Measurements from ENCODE around the gene SAP30L.

The SAP30L gene

GRCh38 chr5:154405078-154405792, 40.6 kb upstream of the SAP30L start:
- Histone ChIP-seq H3K36me3 (ENCODE audit: control insufficient read depth in 5 of 5, insufficient read depth in 5 of 5, low read length in 5 of 5) (peaks cover 0 to 12% (median 7%) of the 10 kb centered on the region in 5 donors), H3K27me3 (ENCODE audit: control insufficient read depth in 5 of 5, insufficient read depth in 4 of 5, low read length in 5 of 5) (no peaks in the 10 kb centered on the region), H3K4me1 (ENCODE audit: control insufficient read depth in 5 of 5, insufficient read depth in 5 of 5, low read length in 5 of 5) (peaks cover 0 to 11% (median 8%) of the 10 kb centered on the region in 5 donors), H3K9ac (ENCODE audit: low read length in 5 of 5) (peak overlapping the region in 4 of 5 donors; percentile 11 to 66 (median 44)), H3K27ac (ENCODE audit: low read depth, low read length) (no peak overlapping the region), H3K9me3 (ENCODE audit: control insufficient read depth in 5 of 5, low read length in 5 of 5) (no peaks in the 10 kb centered on the region), H3K4me3 (ENCODE audit: low read depth in 1 of 5, low read length in 5 of 5) (peak overlapping the region in 4 of 5 donors; percentile 45 to 65 (median 52))

- Histone ChIP-seq H3K27ac (ENCODE audit: low read depth, low read length) (no peak overlapping the region), H3K9ac (ENCODE audit: low read length in 5 of 5) (no peak overlapping the region), H3K4me1 (ENCODE audit: control insufficient read depth in 5 of 5, insufficient read depth in 5 of 5, low read length in 5 of 5) (peaks cover 0 to 11% (median 8%) of the 10 kb centered on the region in 5 donors), H3K9me3 (ENCODE audit: control insufficient read depth in 5 of 5, low read length in 5 of 5) (no peaks in the 10 kb centered on the region), H3K36me3 (ENCODE audit: control insufficient read depth in 5 of 5, insufficient read depth in 5 of 5, low read length in 5 of 5) (peaks cover 0 to 22% (median 15%) of the 10 kb centered on the region in 5 donors), H3K27me3 (ENCODE audit: control insufficient read depth in 5 of 5, insufficient read depth in 4 of 5, low read length in 5 of 5) (no peaks in the 10 kb centered on the region), H3K4me3 (ENCODE audit: low read depth in 1 of 5, low read length in 5 of 5) (no peak overlapping the region)
These were observed 39.6 kb upstream of the SAP30L start for GRCh38 chr5:154406231-154406630.

- H3K9me3 ChIP-seq (ENCODE audit: control insufficient read depth in 5 of 5, low read length in 5 of 5) = no peaks in the 10 kb centered on the region
- H3K4me3 ChIP-seq (ENCODE audit: low read depth in 1 of 5, low read length in 5 of 5) = no peak overlapping the region
- H3K9ac ChIP-seq (ENCODE audit: low read length in 5 of 5) = no peak overlapping the region
These were observed 39.0 kb upstream of the SAP30L start for GRCh38 chr5:154406826-154407225.

GRCh38 chr5:154408811-154409210, 37.0 kb upstream of the SAP30L start:
- Histone ChIP-seq H3K36me3 (ENCODE audit: control insufficient read depth in 5 of 5, insufficient read depth in 5 of 5, low read length in 5 of 5) (peaks cover 0 to 37% (median 27%) of the 10 kb centered on the region in 5 donors), H3K27me3 (ENCODE audit: control insufficient read depth in 5 of 5, insufficient read depth in 4 of 5, low read length in 5 of 5) (no peaks in the 10 kb centered on the region), H3K27ac (ENCODE audit: low read depth, low read length) (no peak overlapping the region), H3K4me1 (ENCODE audit: control insufficient read depth in 5 of 5, insufficient read depth in 5 of 5, low read length in 5 of 5) (peaks cover 0 to 11% (median 8%) of the 10 kb centered on the region in 5 donors), H3K9me3 (ENCODE audit: control insufficient read depth in 5 of 5, low read length in 5 of 5) (no peaks in the 10 kb centered on the region), H3K4me3 (ENCODE audit: low read depth in 1 of 5, low read length in 5 of 5) (no peak overlapping the region), H3K9ac (ENCODE audit: low read length in 5 of 5) (no peak overlapping the region)

More at GRCh38 chr5:154406826-154407225, 39.0 kb upstream of the SAP30L start:
- H3K27me3 ChIP-seq (ENCODE audit: control insufficient read depth in 5 of 5, insufficient read depth in 4 of 5, low read length in 5 of 5) = no peaks in the 10 kb centered on the region
- no peak overlapping the region for H3K27ac ChIP-seq (ENCODE audit: low read depth, low read length)
- peaks cover 0 to 11% (median 8%) of the 10 kb centered on the region in 5 donors for H3K4me1 ChIP-seq (ENCODE audit: control insufficient read depth in 5 of 5, insufficient read depth in 5 of 5, low read length in 5 of 5)
- peaks cover 0 to 25% (median 19%) of the 10 kb centered on the region in 5 donors for H3K36me3 ChIP-seq (ENCODE audit: control insufficient read depth in 5 of 5, insufficient read depth in 5 of 5, low read length in 5 of 5)

- no peak overlapping the region for H3K27ac ChIP-seq (ENCODE audit: low read depth, low read length)
- H3K9ac ChIP-seq (ENCODE audit: low read length in 5 of 5) = no peak overlapping the region
- no peaks in the 10 kb centered on the region for H3K27me3 ChIP-seq (ENCODE audit: control insufficient read depth in 5 of 5, insufficient read depth in 4 of 5, low read length in 5 of 5)
- no peak overlapping the region for H3K4me3 ChIP-seq (ENCODE audit: low read depth in 1 of 5, low read length in 5 of 5)
- no peaks in the 10 kb centered on the region for H3K9me3 ChIP-seq (ENCODE audit: control insufficient read depth in 5 of 5, low read length in 5 of 5)
- peaks cover 0 to 11% (median 8%) of the 10 kb centered on the region in 5 donors for H3K4me1 ChIP-seq (ENCODE audit: control insufficient read depth in 5 of 5, insufficient read depth in 5 of 5, low read length in 5 of 5)
- H3K36me3 ChIP-seq (ENCODE audit: control insufficient read depth in 5 of 5, insufficient read depth in 5 of 5, low read length in 5 of 5) = peaks cover 0 to 37% (median 27%) of the 10 kb centered on the region in 5 donors
These were observed 36.5 kb upstream of the SAP30L start for GRCh38 chr5:154409230-154409840.

- no peak overlapping the region for H3K27ac ChIP-seq (ENCODE audit: low read depth, low read length)
- no peaks in the 10 kb centered on the region for H3K27me3 ChIP-seq (ENCODE audit: control insufficient read depth in 5 of 5, insufficient read depth in 4 of 5, low read length in 5 of 5)
- H3K9me3 ChIP-seq (ENCODE audit: control insufficient read depth in 5 of 5, low read length in 5 of 5) = no peaks in the 10 kb centered on the region
- no peak overlapping the region for H3K4me3 ChIP-seq (ENCODE audit: low read depth in 1 of 5, low read length in 5 of 5)
- no peak overlapping the region for H3K9ac ChIP-seq (ENCODE audit: low read length in 5 of 5)
- H3K36me3 ChIP-seq (ENCODE audit: control insufficient read depth in 5 of 5, insufficient read depth in 5 of 5, low read length in 5 of 5) = peaks cover 0 to 37% (median 27%) of the 10 kb centered on the region in 5 donors
- peaks cover 0 to 7% (median 5%) of the 10 kb centered on the region in 5 donors for H3K4me1 ChIP-seq (ENCODE audit: control insufficient read depth in 5 of 5, insufficient read depth in 5 of 5, low read length in 5 of 5)
These were observed 35.8 kb upstream of the SAP30L start for GRCh38 chr5:154410008-154410407.

- no peaks in the 10 kb centered on the region for H3K9me3 ChIP-seq (ENCODE audit: control insufficient read depth in 5 of 5, low read length in 5 of 5)
- H3K27me3 ChIP-seq (ENCODE audit: control insufficient read depth in 5 of 5, insufficient read depth in 4 of 5, low read length in 5 of 5) = no peaks in the 10 kb centered on the region
- H3K4me3 ChIP-seq (ENCODE audit: low read depth in 1 of 5, low read length in 5 of 5) = no peak overlapping the region
- H3K36me3 ChIP-seq (ENCODE audit: control insufficient read depth in 5 of 5, insufficient read depth in 5 of 5, low read length in 5 of 5) = peaks cover 0 to 39% (median 28%) of the 10 kb centered on the region in 5 donors
- H3K9ac ChIP-seq (ENCODE audit: low read length in 5 of 5) = no peak overlapping the region
- H3K4me1 ChIP-seq (ENCODE audit: control insufficient read depth in 5 of 5, insufficient read depth in 5 of 5, low read length in 5 of 5) = no peaks in the 10 kb centered on the region
- H3K27ac ChIP-seq (ENCODE audit: low read depth, low read length) = no peak overlapping the region
These were observed 35.0 kb upstream of the SAP30L start for GRCh38 chr5:154410786-154411185.

- no peaks in the 10 kb centered on the region for H3K27me3 ChIP-seq (ENCODE audit: control insufficient read depth in 5 of 5, insufficient read depth in 4 of 5, low read length in 5 of 5)
- H3K9me3 ChIP-seq (ENCODE audit: control insufficient read depth in 5 of 5, low read length in 5 of 5) = no peaks in the 10 kb centered on the region
- H3K4me1 ChIP-seq (ENCODE audit: control insufficient read depth in 5 of 5, insufficient read depth in 5 of 5, low read length in 5 of 5) = no peaks in the 10 kb centered on the region
- H3K4me3 ChIP-seq (ENCODE audit: low read depth in 1 of 5, low read length in 5 of 5) = no peak overlapping the region
- no peak overlapping the region for H3K9ac ChIP-seq (ENCODE audit: low read length in 5 of 5)
- peaks cover 0 to 42% (median 30%) of the 10 kb centered on the region in 5 donors for H3K36me3 ChIP-seq (ENCODE audit: control insufficient read depth in 5 of 5, insufficient read depth in 5 of 5, low read length in 5 of 5)
- no peak overlapping the region for H3K27ac ChIP-seq (ENCODE audit: low read depth, low read length)
These were observed 34.5 kb upstream of the SAP30L start for GRCh38 chr5:154411338-154411737.

- Histone ChIP-seq H3K27me3 (ENCODE audit: control insufficient read depth in 5 of 5, insufficient read depth in 4 of 5, low read length in 5 of 5) (no peaks in the 10 kb centered on the region), H3K4me1 (ENCODE audit: control insufficient read depth in 5 of 5, insufficient read depth in 5 of 5, low read length in 5 of 5) (no peaks in the 10 kb centered on the region)
These were observed 33.5 kb upstream of the SAP30L start for GRCh38 chr5:154412316-154412715.

GRCh38 chr5:154412925-154413324, 32.9 kb upstream of the SAP30L start:
- H3K4me3 ChIP-seq (ENCODE audit: low read depth in 1 of 5, low read length in 5 of 5) = no peak overlapping the region
- H3K4me1 ChIP-seq (ENCODE audit: control insufficient read depth in 5 of 5, insufficient read depth in 5 of 5, low read length in 5 of 5) = no peaks in the 10 kb centered on the region
- no peaks in the 10 kb centered on the region for H3K9me3 ChIP-seq (ENCODE audit: control insufficient read depth in 5 of 5, low read length in 5 of 5)
- H3K27ac ChIP-seq (ENCODE audit: low read depth, low read length) = no peak overlapping the region
- H3K27me3 ChIP-seq (ENCODE audit: control insufficient read depth in 5 of 5, insufficient read depth in 4 of 5, low read length in 5 of 5) = no peaks in the 10 kb centered on the region
- no peak overlapping the region for H3K9ac ChIP-seq (ENCODE audit: low read length in 5 of 5)
- H3K36me3 ChIP-seq (ENCODE audit: control insufficient read depth in 5 of 5, insufficient read depth in 5 of 5, low read length in 5 of 5) = peaks cover 0 to 57% (median 38%) of the 10 kb centered on the region in 5 donors

More at GRCh38 chr5:154412316-154412715, 33.5 kb upstream of the SAP30L start:
- H3K27ac ChIP-seq (ENCODE audit: low read depth, low read length) = no peak overlapping the region
- peaks cover 0 to 51% (median 38%) of the 10 kb centered on the region in 5 donors for H3K36me3 ChIP-seq (ENCODE audit: control insufficient read depth in 5 of 5, insufficient read depth in 5 of 5, low read length in 5 of 5)
- no peaks in the 10 kb centered on the region for H3K9me3 ChIP-seq (ENCODE audit: control insufficient read depth in 5 of 5, low read length in 5 of 5)
- H3K9ac ChIP-seq (ENCODE audit: low read length in 5 of 5) = no peak overlapping the region
- H3K4me3 ChIP-seq (ENCODE audit: low read depth in 1 of 5, low read length in 5 of 5) = no peak overlapping the region
